Measurements from ENCODE around the gene APOH. TPM values are rescaled to one million over a fixed set of nuclear protein-coding genes. Genes with fewer than 3 reads are reported as not detected.

Gene APOH
- total RNA-seq, 2 experiments from 2014 or later, result not detected

GRCh38 chr17:66221755-66222530 lies 7.3 kb downstream of the APOH start:
- POLR2A ChIA-PET, result no interaction called here
- intact Hi-C loops (cut with DNase I, micrococcal nuclease), result no loop called here

GRCh38 chr17:66221343-66221742 lies 7.9 kb downstream of the APOH start:
- intact Hi-C loops (cut with DNase I, micrococcal nuclease), result no loop called here
- Histone ChIP-seq H3K27ac (ENCODE audit: low read depth in 1 of 2, low read length in 2 of 2) (no peak overlapping the region), H3K9me3 (ENCODE audit: control insufficient read depth in 1 of 2, insufficient read depth in 1 of 2, low read length in 2 of 2) (peaks cover 0 to 9% of the 10 kb centered on the region in 2 experiments), H3K4me3 (ENCODE audit: low read length) (no peak overlapping the region), H3K4me1 (ENCODE audit: insufficient read depth, low read length) (no peaks in the 10 kb centered on the region), H3K36me3 (ENCODE audit: insufficient read depth, low read length) (no peaks in the 10 kb centered on the region), H3K27me3 (ENCODE audit: control insufficient read depth in 1 of 2, insufficient read depth in 2 of 2, low read length in 2 of 2) (no peaks in the 10 kb centered on the region)
- Mint-ChIP-seq H3K4me1 (ENCODE audit: low read depth) (no peaks in the 10 kb centered on the region), H3K9me3 (no peaks in the 10 kb centered on the region), H3K4me3 (no peak overlapping the region), H3K27ac (no peak overlapping the region), H3K36me3 (ENCODE audit: low read depth) (no peaks in the 10 kb centered on the region), H3K27me3 (no peaks in the 10 kb centered on the region)
- DNase-seq (no peak), ATAC-seq (ENCODE audit: poor library complexity) (no peak)
- ChIA-PET POLR2A (no interaction called here), CTCF (no interaction called here)
- TF ChIP-seq, protein P1, sequence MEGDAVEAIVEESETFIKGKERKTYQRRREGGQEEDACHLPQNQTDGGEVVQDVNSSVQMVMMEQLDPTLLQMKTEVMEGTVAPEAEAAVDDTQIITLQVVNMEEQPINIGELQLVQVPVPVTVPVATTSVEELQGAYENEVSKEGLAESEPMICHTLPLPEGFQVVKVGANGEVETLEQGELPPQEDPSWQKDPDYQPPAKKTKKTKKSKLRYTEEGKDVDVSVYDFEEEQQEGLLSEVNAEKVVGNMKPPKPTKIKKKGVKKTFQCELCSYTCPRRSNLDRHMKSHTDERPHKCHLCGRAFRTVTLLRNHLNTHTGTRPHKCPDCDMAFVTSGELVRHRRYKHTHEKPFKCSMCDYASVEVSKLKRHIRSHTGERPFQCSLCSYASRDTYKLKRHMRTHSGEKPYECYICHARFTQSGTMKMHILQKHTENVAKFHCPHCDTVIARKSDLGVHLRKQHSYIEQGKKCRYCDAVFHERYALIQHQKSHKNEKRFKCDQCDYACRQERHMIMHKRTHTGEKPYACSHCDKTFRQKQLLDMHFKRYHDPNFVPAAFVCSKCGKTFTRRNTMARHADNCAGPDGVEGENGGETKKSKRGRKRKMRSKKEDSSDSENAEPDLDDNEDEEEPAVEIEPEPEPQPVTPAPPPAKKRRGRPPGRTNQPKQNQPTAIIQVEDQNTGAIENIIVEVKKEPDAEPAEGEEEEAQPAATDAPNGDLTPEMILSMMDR (IDR thresholded peaks at IDR 0.05), result no peak

More at GRCh38 chr17:66221755-66222530, 7.3 kb downstream of the APOH start:
- Mint-ChIP-seq H3K9me3 (no peaks in the 10 kb centered on the region), H3K27me3 (no peaks in the 10 kb centered on the region), H3K36me3 (ENCODE audit: low read depth) (no peaks in the 10 kb centered on the region), H3K27ac (no peak overlapping the region), H3K4me1 (ENCODE audit: low read depth) (no peaks in the 10 kb centered on the region), H3K4me3 (no peak overlapping the region)
- Histone ChIP-seq H3K4me1 (ENCODE audit: insufficient read depth, low read length) (no peaks in the 10 kb centered on the region), H3K27ac (ENCODE audit: low read depth in 1 of 2, low read length in 2 of 2) (no peak overlapping the region), H3K36me3 (ENCODE audit: insufficient read depth, low read length) (no peaks in the 10 kb centered on the region), H3K9me3 (ENCODE audit: control insufficient read depth in 1 of 2, insufficient read depth in 1 of 2, low read length in 2 of 2) (peaks cover 0 to 9% of the 10 kb centered on the region in 2 experiments), H3K27me3 (ENCODE audit: control insufficient read depth in 1 of 2, insufficient read depth in 2 of 2, low read length in 2 of 2) (no peaks in the 10 kb centered on the region), H3K4me3 (ENCODE audit: low read length) (no peak overlapping the region)
- CTCF ChIA-PET, result interaction anchor here (0.7 kb wide), 1 partner anchor 128 kb away, joined by 3 read pairs; no protein-coding TSS in a partner anchor
- no peak for DNase-seq
- ATAC-seq (ENCODE audit: poor library complexity), result no peak
- TF ChIP-seq, protein P1 (IDR thresholded peaks at IDR 0.05), result no peak

GRCh38 chr17:66220079-66220835 lies 9.0 kb downstream of the APOH start:
- TF ChIP-seq, protein P1 (IDR thresholded peaks at IDR 0.05), result no peak
- Histone ChIP-seq H3K4me1 (ENCODE audit: insufficient read depth, low read length) (no peaks in the 10 kb centered on the region), H3K27ac (ENCODE audit: low read depth in 1 of 2, low read length in 2 of 2) (no peak overlapping the region), H3K9me3 (ENCODE audit: control insufficient read depth in 1 of 2, insufficient read depth in 1 of 2, low read length in 2 of 2) (peaks cover 0 to 9% of the 10 kb centered on the region in 2 experiments), H3K27me3 (ENCODE audit: control insufficient read depth in 1 of 2, insufficient read depth in 2 of 2, low read length in 2 of 2) (no peaks in the 10 kb centered on the region), H3K36me3 (ENCODE audit: insufficient read depth, low read length) (no peaks in the 10 kb centered on the region), H3K4me3 (ENCODE audit: low read length) (no peak overlapping the region)
- ChIA-PET CTCF (no interaction called here), POLR2A (interaction anchor here (0.6 kb wide), 1 partner anchor 14 kb away, joined by 3 read pairs; no protein-coding TSS in a partner anchor)
- no peak overlapping the region for H3K4me3 Mint-ChIP-seq
- H3K36me3 Mint-ChIP-seq (ENCODE audit: low read depth), result no peaks in the 10 kb centered on the region
- no peaks in the 10 kb centered on the region for H3K27me3 Mint-ChIP-seq
- H3K27ac Mint-ChIP-seq, result no peak overlapping the region
- ATAC-seq (ENCODE audit: poor library complexity) (no peak), DNase-seq (no peak)
- intact Hi-C loops (cut with DNase I, micrococcal nuclease), result no loop called here
- H3K9me3 Mint-ChIP-seq, result no peaks in the 10 kb centered on the region
- no peaks in the 10 kb centered on the region for H3K4me1 Mint-ChIP-seq (ENCODE audit: low read depth)
